ENCODE results near the gene ZMYND11.
"Not testable (repeated sequence)": the region's sequence is repeated elsewhere in the genome, so short reads cannot be mapped to it uniquely, and the experiment has no call there.

Gene ZMYND11

DNA sequence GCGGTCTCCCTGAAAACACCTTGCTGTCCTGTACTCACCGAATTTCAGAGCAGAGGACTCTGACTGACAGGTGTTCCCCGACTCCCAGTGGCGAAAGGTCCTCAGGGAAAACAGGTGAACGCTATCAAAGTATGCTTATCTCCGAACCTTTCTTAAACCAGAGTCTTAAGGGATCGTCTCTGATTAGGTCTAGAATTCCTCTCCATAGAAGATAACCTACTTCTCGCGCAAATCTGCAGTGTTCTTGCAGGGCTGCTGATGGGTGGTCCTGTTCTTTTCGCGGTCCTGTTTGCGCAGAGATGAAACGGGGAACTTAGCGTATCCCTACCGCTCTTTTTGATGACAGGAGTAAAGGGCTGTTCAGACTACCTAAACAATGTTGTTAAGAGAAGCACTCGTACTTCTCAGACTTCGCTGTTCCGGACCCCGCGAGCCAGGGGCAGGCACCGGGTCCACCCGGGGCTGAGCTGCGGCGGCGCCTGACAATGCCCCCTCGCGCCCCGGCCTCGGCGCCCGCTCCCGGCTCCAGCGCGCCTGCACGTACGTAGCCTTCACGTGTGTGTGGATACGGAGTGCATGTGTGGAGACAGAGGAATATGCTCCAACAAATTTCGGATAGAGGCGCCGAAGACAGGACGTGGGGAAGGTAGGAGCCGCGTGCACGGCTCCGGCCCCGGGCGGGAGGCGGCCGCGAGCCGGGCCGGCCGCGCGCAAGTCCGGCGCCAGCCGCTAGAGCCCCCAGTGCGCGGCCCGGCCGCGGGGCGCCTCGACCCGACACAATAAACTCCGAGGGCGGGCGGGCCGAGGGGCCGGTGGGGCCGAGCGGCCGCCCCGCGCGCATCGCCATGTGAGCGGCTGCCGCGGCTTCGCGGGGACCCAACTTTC, 766 bp upstream of the ZMYND11 start:
- peak in 1 of 2 experiments; percentile 35 for DNase-seq

DNA sequence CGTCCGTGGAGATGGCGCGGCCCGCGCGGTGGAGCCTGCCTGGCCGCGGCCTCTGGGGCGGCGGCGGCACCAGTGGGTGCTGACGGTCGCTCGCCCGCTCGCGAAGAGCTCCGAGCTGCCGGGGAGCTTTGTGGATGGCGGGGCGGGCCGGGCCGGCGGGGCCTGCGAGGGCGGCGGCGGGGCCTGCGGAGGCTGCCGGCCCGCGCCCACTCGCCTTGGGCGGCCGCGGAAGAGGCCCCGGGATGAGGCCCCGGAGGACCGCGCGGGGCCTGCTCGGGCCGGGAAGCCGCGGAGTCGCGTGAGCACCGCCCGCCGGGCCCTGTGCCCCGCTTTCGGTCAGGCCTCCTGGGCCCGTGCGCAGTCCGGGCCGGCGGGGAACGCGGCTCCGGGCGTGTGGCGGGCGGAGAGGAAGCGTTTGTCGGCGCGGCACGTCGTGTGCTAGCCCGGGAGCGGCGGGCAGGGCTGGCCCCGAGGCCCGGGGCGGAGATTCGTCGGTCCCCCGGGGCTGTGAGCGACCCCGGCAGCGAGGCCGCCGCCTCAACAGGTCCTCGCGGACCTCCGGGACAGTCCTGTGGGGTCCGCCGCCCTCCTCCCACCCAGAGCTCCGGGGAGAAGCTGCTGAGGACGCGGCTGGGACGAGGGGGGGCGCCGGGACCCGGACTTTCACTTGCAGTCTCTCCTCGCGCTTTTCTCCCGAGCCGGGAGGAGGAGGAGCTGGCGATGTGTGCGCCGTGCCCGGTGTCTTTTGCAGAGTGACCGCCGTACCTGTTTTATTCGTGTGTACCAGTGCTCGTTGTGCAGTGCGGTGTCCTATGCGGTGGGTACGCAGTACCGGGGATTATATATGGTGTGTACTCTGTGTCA, 578 bp downstream of the ZMYND11 start:
- DNase-seq, result peak; percentile 8 to 40

DNA sequence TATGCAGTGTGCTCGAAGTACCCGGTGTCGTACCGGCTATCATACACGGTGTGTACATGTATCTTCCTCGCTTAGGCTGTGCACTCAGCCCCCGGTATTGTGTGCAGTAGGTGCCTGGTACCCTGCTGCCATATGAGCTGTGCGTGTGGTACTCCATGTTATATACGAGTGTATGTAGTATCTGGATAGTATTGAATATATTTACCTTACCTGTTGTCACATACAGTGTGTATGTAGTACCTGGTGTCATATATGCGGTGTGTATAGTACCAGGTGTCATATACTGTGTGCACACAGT, 1.2 kb downstream of the ZMYND11 start:
- no peak for DNase-seq

DNA sequence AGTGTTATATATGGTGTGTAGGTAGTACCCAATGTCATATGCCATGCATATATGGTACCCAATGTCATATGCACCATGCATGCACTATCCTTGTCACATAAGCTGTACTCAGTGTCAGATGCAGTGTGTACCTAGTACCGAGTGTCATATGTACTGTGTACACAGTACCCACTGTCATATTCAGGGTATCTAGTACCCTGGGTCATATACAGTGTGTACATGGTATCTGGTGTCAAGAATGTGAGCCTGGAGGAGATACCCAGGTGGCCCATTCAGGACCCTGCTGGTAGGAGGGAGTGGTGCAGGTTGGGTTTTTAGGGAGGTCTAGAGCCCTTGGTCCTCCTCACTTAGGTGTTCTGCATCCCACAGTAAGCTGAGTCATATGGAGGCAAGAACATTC, 1.8 kb downstream of the ZMYND11 start:
- peak in 1 of 2 experiments; percentile 43 for DNase-seq

DNA sequence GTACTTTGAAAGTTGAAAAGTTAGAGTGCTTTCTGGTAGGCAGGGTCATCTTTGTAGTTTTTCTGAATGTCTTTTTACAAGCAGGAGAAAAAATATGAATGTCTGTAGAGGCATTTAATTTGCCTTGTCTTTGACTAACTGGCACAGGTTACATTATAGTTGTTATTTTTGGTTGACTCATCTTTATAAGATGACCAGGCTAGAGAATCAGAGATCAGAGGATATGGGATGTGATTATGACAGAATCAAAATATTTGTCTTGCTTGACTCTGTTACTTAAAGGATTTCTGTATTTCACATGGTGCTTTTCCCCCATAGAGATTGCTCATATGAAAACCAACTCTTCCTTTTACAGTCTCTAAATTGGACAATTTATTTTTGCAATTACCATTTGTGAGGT, 2.4 kb downstream of the ZMYND11 start:
- no peak for DNase-seq

DNA sequence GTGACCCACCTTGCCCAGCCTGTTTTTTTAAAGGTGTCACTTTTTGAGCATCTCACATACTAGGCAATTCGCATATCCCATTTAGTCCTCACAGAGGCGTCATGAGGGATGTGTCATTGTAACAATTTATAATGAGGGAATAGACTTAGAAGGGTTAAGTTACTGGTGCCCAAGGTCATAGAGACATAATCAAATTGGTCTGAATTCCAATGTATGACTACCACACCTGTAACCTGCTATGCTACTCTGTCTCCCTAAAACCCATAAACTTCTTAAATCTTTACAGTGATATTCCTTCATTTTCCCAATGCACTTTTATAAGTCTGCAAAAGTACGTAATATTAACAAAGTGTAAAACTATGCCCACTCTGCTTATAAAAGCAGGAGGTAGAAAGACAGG, 7.1 kb downstream of the ZMYND11 start:
- no peak for DNase-seq

DNA sequence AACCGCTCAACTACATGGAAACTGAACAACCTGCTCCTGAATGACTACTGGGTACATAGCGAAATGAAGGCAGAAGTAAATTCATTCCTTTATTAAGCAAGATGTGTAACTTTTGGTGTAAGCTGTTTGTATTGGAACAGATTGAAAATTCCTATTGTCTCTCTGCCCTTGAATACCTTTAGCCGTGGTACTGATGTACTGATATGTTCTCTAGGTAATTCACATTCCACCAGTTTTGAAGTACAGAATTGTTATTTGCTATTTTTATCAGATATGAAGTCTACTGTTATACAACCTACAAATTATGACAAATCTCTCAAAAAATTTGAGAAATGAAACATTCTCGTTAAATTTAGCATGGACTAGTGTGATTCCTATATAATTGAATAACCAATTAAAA, 17.7 kb downstream of the ZMYND11 start:
- DNase-seq, result no peak

DNA sequence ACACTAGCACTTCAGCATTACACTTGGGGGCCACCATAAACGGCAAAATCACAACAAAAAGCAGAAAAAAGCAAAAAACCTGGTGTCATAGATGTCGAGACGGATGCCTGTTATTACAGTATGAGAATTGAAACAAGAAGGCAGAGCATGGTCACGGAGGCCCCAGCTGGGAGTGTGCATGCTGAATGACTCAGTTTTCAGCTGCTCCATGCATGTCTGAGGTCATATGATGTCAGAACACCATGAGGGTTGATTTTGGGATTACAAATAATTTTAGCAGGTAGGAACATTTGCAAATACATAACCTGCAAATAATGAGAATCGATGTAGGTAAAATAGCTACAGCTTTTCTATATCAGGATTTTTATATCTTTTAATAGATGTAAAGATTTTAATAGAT, 19.1 kb downstream of the ZMYND11 start:
- DNase-seq, result no peak

DNA sequence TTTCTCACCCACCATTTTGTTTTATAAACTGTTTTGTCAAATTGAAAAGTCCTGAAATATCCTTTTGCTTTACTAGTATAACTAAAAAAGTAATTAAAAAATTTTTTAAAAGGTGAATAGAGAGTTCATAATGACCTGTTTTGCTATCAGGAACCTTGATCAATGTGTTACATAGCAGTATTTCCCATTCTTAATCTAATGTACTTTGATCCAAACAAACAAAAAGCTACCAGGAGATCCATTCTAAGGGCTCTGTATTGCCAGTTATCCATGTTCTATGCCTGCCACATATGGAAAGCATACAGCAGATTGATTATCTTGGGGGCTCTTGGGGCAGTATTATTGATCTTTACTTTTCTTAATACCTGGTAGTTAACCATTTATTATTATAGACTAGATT, 32.1 kb downstream of the ZMYND11 start:
- DNase-seq, result no peak

DNA sequence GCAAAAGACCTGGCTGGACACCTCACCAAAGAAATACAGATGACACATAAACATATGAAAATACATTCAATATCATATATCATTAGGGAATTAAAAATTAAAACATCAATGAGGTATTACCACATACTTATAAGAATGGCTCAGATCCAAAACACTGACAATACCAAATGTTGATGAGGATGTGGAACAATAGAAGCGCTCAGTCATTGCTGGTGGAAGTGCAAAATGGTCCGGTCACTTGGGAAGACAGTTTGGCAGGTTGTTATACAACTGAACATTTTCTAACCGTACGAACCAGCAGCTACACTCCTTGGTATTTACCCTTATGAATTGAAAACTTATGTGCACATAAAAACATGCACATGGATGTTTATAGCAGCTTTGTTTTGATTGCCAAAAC, 38.5 kb downstream of the ZMYND11 start:
- no peak for DNase-seq

DNA sequence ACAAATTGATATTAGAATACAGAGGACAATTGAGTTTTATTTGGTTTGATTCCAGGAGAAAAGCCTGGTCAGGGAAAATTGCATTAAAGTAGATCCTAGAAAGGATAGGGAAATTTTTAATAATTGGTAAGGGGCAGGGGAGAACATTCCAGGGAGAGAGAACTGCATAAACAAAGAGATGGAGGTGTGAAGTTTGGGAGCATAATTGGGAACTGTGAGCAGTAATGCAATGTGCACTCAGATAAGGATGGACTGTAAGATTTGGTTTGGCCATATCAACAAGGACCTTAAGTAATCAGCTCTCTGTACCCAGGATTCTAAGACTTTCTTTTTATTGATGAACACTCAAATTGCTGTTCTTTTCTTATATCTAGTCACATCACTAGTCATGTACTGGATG, 41.4 kb downstream of the ZMYND11 start:
- DNase-seq, result no peak

DNA sequence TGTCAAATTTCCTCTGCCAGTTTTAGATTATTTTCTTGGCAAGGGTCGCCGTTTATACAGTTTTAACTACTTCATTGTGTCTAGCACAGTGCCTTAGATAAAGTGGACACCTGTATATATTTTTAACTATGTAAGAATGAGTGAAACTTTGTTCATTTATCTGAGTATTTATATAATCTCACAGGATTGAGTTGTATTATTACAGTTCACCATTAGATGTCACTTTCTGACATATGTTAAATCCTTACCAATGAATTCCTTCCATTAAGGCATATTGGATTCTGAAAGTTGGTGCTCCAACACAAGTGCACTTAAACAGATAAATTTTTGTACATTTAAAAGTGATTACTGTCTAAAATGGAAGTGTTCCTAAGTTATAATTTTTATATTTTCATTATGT, 43.0 kb downstream of the ZMYND11 start:
- DNase-seq, result peak in 1 of 2 experiments; percentile 20

DNA sequence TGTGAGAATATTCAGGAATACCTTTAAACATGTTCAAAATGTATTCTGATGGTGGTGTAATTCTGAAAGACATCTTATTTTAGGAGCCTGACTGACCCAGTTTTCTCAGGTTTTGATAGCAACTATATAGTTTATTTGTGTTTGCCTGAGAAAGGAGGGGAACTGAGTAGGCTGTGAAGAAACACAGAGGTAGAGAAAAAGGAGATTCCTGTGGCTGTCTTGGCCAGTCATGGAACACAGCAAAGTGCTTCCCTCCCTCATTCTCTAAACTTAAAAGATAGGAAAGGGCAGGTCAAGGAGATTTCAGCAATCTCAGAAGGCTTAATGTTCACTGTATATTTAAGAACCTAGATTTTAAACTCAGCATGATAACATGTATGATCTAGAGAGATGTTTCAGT, 43.5 kb downstream of the ZMYND11 start:
- DNase-seq, result no peak

DNA sequence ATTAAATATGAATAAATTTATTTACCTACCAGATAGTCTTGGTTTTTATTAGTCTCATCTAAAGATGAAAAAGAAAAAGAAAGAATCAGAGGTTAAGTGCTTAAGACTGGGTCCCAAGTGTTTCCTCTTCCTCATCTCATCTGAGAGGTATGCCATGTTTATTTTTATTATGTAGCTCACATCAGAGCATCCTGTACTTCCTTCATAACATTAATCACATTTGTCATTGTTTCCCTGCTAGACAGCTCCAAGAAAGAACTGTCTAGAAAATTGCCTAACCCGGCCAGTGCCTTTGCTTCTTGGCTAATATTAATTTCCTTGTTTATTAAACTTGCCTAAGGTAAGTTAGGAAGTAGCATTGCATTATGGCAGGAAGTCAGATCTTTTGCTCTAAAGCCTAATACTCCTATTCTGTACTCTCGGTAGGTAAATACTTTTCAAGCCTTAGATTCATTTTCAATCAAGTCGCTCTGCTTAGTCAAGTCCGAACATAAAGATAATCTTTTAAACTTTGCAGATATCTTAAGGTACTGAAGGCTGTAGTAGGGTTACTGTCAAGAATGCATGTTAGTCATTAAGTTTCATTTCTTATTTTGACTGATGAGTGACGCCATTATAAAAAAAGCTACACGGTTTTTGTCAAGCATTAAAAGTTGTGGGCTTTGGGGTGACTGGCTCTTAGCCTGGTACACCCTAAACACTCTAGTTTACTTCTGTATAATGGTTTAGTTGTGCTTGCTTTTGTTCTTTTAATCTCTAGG, 47.4 kb downstream of the ZMYND11 start:
- no peak for DNase-seq

DNA sequence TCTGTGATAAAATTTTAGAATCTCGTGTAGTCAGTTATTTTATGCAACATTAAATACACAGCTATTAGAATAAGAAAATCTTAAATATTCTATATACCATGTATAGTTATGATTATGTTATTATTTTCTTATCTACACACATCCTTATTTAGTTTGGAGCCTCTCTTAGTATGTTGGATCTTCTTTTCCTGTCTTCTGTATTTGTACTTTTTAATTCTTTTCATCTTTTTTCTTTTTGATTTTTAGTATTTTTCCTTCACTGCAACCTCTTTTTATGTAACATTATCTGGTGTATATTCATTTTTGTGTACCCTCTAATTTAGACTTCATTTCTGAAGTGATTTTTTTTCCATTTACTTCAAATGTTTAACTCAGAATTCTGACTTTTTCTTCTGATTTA, 48.9 kb downstream of the ZMYND11 start:
- DNase-seq, result no peak

DNA sequence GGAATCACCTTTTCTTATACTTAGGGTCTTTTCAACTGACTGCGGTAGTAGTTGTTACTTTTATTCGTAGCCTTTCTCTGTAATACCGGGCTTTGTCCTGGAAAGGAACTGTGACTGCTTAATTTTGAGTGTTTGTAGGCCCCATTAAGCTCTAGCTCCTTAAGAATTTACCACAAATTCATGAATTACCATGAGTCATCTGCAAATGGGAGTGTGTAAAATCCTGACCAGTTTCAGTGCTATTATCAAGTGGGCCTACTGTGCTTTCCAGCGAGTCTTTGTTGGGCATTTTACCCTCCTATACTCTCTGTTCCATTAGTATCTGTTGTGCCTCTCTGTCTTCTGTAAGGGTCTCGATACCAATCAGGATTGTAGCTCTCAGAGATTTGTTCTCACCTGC, 49.7 kb downstream of the ZMYND11 start:
- no peak for DNase-seq

DNA sequence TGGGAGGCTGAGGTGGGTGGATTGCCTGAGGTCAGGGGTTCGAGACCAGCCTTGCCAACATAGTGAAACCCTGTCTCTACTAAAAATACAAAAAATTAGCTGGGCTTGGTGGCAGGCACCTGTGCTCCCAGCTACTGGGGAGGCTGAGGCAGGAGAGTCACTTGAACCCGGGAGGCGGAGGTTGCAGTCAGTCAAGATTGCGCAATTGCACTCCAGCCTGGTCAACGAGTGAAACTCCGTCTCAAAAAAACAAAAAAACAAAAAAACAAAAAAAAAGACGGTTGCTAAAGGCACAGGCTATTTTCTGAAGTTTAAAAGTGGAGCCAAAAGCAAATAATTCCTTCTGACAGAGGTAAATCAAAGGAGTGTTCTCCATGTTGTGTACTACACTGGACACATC, 50.3 kb downstream of the ZMYND11 start:
- not testable (repeated sequence) for DNase-seq

DNA sequence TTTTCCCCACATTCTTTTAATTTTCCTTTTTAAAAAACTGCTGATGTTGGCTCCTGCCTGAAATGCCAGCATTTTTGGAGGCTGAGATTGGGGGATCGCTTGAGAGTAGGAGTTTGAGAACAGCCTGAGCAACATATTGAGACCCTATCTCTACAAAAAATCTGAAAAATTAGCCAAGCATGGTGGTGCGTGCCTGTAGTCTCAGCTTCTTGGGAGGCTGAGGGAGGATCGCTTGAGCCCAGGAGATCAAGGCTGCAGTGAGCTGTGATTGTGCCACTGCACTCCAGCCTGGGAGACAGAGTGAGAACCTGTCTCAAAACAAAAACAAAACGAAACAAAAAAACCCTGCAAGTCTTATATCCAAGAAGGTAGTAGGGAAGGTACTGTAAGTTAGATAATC, 51.7 kb downstream of the ZMYND11 start:
- DNase-seq, result no peak

DNA sequence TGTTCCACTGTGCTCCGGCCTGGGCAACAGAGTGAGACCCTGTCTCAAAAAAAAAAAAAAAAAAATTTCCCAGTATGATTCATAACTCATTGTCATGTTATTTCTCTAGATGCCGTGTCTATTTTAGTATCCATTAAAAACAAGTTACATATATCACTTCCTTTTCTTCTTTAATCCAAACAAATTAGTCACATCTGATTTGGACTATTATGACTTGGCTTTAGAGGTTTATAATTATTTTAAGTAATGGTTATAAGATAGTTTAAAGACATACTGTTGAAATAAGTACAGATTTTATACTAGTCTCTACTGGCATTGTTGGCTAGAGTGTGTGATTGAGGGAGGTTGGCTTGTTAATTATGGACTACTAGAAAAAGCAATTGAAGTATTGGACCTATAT, 53.3 kb downstream of the ZMYND11 start:
- DNase-seq, result no peak

DNA sequence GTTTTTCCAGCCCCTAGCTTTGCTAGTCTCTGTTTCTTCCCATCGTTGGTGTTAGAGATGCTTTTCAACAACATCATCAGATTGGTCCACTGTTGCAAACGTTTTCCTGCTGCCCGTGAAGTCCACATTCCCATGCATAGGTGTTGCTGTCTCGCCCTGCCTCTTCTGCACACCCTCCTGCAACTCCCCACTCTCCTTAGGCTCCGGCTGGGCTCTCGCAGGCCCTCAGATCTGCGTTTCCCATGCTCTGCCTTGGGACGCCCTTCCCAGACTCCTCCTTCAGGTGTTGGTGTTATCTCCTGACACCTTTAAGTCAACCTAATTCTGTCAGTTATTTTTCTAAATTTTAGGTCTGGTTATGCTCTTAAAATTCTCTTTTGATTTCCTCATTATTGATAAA, 55.0 kb downstream of the ZMYND11 start:
- no peak for DNase-seq

DNA sequence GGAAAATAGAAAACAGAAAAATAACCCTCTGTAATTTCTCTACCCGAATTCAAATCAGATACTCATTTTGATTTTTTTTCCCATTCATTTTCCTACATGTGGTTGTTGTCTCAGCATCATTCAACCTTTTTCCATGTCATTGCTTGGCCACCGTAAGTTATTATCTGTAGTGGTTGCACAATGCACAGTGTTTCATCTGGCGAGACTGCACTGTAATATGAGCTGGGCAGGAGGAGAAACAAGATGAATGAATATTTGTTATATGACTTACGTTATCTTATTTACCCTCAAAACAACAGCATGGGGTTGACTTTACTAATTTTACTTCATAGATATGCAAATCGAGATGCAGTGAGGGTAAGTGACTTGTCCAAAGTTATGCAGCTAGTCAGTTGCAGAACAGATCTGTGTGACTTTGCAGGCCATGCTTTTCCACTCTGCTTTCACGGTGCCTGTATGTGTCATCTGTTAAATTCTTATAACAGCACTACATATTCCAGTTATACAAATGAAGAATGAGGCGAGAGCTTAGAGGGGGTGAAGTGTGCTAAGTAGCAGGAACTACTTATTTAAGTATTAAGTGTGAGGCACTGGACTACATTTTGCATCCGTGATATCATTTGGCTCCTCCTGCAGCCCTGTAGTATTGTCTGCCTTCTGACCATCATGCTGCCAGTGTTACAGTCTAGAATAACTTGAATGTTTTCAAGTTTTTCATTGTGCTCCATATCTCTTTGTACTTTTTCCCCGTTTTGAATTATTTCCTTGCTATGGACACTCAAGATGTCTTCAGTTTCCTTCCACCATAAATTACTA, 56.7 kb downstream of the ZMYND11 start:
- DNase-seq, result no peak

DNA sequence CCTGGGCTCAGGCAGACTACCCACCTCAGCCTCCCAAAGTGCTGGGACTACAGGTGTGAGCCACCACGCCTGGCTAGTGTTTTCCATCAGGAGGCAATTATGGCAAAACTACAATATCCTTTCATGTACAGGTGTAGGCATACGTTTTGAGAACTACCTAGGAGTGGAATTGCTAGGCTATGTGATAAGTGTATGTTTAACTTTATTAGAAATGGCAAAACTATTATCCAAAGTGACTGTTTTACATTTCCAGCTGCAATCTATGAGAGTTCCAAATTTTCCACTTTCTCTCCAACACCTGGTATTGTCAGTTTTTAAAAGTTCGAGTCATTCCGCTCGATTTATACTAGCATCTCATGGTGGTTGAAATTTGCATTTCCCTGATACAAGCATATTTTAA, 59.0 kb downstream of the ZMYND11 start:
- DNase-seq, result no peak

DNA sequence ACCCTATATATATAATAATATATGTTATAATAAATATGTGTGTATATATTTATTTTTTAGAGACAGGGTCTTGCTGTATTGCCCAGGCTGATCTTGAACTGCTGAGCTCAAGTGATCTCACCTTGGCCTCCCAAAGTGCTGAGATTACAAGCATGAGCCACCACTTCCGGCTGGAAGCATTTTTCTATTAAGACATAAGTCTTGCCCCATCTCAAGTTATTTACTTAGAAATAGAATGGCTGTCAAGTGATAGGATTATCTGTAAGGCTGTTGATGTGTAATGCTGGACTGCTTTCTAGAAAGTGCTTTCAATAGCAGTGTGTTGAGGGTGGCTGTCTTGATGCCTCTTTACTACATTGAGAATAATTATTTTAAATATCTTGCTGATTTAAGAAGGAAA, 65.2 kb downstream of the ZMYND11 start:
- no peak for DNase-seq

Measured in NCI-H2081 (cell line).